ENCODE measurements around the gene TRPC4AP.

DNA sequence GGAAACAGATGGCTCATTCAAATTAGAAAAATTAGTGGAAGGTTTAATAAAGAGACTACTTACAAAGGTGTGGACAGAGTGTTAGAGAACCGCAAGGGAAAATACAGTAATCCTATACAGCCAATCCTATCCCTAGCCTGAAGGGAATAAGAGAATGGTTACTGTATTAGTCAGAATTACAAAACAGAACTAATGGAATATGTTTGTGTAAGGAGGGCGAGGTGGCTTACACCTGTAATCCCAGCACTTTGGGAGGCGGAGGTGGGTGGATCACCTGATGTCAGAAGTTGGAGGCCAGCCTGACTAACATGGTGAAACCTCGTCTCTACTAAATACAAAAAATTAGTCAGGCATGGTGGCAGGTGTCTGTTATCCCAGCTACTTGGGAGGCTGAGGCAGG lies 16.3 kb upstream of the TRPC4AP start:
- TF ChIP-seq, protein P1, sequence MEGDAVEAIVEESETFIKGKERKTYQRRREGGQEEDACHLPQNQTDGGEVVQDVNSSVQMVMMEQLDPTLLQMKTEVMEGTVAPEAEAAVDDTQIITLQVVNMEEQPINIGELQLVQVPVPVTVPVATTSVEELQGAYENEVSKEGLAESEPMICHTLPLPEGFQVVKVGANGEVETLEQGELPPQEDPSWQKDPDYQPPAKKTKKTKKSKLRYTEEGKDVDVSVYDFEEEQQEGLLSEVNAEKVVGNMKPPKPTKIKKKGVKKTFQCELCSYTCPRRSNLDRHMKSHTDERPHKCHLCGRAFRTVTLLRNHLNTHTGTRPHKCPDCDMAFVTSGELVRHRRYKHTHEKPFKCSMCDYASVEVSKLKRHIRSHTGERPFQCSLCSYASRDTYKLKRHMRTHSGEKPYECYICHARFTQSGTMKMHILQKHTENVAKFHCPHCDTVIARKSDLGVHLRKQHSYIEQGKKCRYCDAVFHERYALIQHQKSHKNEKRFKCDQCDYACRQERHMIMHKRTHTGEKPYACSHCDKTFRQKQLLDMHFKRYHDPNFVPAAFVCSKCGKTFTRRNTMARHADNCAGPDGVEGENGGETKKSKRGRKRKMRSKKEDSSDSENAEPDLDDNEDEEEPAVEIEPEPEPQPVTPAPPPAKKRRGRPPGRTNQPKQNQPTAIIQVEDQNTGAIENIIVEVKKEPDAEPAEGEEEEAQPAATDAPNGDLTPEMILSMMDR (IDR thresholded peaks at IDR 0.05): no peak
- TF ChIP-seq POLR2A (IDR thresholded peaks at IDR 0.05): no peak
